ENCODE data around the gene VILL.

DNA sequence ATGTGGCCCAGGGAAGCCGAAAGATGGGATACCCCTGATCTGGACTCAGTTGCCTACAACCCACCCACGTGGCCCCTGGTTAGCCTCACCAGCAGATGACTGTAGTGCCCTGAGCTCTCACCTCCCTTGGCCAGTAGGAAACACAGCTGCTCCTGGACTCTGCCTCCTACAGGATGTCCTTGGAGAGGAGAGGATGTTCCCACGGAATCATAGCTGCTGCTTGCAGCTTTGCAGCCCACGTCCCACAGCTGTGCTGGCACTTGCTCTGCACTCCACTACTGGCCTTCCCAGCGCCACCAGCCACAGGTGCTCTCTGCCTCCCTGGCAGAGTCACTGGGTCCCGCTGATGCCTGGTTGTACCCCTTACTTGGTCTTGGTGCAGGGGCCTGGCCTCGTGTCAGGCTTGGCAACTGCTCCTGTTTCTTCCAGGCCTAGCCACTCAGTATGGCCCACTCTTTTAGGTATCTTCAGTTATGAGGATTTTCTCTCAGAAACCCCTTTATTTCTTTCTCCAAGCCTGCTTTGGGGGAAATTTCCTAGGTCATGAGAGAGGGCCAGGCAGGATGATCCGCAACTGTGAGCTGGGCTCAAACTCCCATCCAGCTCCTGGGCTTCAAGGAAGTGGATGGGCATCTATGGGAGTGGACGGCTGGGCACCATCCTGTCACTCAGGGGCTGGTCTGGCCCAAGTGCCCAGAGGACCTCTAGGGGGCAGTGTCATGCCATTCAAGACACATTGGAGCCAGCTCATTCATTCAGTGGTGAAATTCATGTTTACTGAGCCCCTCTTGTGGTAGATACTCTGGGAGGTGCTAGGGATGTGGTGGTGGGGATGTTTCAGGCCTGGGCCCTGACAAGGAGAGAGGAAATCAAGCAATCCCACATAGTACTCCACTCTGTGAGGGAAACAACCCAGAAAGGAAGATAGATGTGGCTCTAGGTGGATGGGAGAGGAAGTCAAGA lies 16.2 kb upstream of the VILL start:
- TF ChIP-seq PHF8 (conservative IDR thresholded peaks at IDR 0.05; ENCODE audit: low read depth, low read length) (no peak), EZH2 (IDR thresholded peaks at IDR 0.05; ENCODE audit: low read depth, low read length, severe bottlenecking) (no peak), GTF2F1 (IDR thresholded peaks at IDR 0.05; ENCODE audit: borderline replicate concordance, low read depth, low read length) (no peak), ZNF274 (IDR thresholded peaks at IDR 0.05; ENCODE audit: borderline replicate concordance, extremely low read depth, low read length) (no peak), RFX5 (IDR thresholded peaks at IDR 0.05; ENCODE audit: borderline replicate concordance, low read depth, low read length) (no peak), CEBPB (IDR thresholded peaks at IDR 0.05; ENCODE audit: low read depth, low read length) (no peak), EP300 (IDR thresholded peaks at IDR 0.05; ENCODE audit: borderline replicate concordance in 1 of 2, low read depth in 2 of 2, low read length in 2 of 2) (no peak)
- TF ChIP-seq, protein P1, sequence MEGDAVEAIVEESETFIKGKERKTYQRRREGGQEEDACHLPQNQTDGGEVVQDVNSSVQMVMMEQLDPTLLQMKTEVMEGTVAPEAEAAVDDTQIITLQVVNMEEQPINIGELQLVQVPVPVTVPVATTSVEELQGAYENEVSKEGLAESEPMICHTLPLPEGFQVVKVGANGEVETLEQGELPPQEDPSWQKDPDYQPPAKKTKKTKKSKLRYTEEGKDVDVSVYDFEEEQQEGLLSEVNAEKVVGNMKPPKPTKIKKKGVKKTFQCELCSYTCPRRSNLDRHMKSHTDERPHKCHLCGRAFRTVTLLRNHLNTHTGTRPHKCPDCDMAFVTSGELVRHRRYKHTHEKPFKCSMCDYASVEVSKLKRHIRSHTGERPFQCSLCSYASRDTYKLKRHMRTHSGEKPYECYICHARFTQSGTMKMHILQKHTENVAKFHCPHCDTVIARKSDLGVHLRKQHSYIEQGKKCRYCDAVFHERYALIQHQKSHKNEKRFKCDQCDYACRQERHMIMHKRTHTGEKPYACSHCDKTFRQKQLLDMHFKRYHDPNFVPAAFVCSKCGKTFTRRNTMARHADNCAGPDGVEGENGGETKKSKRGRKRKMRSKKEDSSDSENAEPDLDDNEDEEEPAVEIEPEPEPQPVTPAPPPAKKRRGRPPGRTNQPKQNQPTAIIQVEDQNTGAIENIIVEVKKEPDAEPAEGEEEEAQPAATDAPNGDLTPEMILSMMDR (IDR thresholded peaks at IDR 0.05; ENCODE audit: control extremely low read depth in 1 of 3, insufficient read depth in 1 of 3, low read depth in 1 of 3, low read length in 3 of 3) = peak; percentile 85 to 96 (median 94)
- TF ChIP-seq, protein P2, sequence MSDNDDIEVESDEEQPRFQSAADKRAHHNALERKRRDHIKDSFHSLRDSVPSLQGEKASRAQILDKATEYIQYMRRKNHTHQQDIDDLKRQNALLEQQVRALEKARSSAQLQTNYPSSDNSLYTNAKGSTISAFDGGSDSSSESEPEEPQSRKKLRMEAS (IDR thresholded peaks at IDR 0.05) = no peak
